Activated CD8-positive, alpha-beta memory T cell treated with anti-CD3 and anti-CD28 coated beads for 48 hours (primary cell): Measurements from ENCODE around the gene IBA57.

Experiments
- DNase-seq, 3 experiments: peaks; one replicate each; pipeline ENCODE4 v3.0.0-alpha.2; 2020; ENCODE audit warnings: low read depth in 2 of 3, low spot score in 2 of 3

The IBA57 gene

DNA sequence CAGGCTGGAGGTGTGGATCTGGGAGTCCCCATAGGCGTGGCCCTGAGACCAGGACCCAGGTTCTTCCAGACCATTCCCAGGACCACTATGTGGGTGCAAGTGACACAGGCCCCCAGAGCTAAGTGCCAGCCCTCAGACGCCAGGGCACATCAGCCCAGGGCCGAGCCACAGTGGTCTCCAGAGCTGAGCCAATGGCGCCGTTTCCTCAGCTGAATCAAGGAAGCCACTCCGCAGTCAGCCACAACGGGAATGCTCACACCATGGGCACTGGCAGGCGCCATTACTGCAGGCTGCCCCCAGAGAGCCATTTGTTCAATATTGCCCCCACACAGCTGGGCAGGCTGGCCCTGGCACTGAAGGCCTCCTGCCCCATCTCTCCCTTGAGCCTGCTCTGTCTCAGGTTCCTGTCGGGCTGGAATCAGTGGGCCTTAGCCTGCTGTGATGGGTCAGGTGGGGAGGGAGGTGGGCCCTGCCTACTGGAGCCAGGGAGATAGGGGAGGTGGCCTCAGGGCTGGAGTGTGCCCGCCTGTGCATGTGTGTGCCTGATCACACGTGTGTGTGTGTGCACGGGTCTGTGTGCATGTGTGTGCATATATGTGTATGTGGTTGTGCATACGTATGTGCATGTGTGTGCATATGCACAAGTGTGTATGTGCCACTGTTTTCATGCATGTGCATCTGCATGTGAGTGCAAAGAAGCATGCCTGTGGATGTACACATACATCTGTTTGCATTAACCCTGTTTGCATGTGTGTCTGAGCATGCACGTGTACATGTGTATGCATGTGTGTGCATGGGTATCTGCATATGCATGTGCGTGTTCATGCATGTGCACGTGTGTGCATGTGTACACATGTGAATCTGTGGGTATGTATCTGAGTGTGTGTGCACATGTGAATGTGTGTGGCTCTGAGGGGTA is 9.7 kb upstream of the IBA57 start:
- DNase-seq = no peak

DNA sequence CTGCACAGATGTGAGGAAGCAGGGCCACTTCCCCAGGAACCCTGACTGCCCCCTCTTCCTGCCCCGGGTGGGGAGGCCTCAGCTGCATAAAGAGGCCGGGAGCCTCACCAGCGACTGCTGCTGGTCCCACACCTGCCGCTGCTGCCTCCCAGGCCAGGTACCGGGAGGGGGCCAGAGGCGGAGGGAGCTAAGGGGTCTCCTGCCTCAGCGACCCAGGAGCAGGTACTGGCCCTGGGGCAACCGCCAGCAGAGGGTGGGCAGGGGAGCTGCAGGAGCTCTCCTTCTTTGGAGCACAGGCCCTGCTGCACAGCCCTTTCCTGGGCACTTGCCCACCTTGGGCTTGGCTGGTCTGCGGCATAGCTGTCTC is 9.1 kb upstream of the IBA57 start:
- DNase-seq = no peak

DNA sequence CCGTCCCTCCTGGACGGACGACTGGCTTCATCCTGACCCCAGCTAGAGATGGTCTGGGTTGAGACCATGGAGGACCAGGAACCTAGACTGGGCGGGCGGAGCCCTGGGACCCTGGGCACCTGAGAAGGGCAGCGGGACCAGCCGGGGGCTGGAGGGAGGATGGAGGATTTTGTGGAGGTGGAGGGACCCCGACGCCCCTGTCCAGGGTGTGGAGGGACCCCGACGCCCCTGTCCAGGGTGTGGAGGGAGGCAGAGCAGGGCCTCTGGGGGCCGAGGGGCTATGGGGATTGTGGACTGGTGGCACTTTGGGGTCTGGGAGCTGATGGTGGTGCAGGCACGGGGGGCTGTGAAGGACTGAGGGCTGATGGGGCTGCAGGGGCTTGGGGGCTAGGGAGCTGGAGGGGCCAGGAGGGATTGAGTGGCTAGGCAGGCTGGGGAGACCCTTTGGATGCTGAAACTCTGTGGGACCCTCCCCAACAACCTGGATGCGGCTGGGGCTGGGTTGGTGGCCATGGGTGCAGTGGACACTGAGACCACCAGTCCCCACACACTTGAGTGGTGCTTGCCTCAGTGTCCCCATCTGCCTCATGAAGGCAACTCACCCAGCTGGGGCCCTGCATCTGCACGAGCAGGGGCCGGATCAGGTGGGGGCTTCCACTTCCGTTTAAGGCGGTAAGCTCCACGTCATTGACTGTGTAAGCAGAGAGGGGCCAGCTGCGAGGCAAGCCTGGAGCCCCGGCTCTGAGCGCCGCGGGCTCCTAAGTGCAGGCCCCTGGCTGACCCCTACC is 8.5 kb upstream of the IBA57 start:
- DNase-seq = no peak

DNA sequence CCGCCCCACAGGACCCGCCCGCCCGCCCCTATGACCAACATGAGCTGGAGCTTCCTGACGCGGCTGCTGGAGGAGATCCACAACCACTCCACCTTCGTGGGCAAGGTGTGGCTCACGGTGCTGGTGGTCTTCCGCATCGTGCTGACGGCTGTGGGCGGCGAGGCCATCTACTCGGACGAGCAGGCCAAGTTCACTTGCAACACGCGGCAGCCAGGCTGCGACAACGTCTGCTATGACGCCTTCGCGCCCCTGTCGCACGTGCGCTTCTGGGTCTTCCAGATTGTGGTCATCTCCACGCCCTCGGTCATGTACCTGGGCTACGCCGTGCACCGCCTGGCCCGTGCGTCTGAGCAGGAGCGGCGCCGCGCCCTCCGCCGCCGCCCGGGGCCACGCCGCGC is 7.9 kb upstream of the IBA57 start:
- no peak for DNase-seq

DNA sequence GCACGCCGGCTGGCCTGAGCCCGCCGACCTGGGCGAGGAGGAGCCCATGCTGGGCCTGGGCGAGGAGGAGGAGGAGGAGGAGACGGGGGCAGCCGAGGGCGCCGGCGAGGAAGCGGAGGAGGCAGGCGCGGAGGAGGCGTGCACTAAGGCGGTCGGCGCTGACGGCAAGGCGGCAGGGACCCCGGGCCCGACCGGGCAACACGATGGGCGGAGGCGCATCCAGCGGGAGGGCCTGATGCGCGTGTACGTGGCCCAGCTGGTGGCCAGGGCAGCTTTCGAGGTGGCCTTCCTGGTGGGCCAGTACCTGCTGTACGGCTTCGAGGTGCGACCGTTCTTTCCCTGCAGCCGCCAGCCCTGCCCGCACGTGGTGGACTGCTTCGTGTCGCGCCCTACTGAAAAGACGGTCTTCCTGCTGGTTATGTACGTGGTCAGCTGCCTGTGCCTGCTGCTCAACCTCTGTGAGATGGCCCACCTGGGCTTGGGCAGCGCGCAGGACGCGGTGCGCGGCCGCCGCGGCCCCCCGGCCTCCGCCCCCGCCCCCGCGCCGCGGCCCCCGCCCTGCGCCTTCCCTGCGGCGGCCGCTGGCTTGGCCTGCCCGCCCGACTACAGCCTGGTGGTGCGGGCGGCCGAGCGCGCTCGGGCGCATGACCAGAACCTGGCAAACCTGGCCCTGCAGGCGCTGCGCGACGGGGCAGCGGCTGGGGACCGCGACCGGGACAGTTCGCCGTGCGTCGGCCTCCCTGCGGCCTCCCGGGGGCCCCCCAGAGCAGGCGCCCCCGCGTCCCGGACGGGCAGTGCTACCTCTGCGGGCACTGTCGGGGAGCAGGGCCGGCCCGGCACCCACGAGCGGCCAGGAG is 7.2 kb upstream of the IBA57 start:
- no peak for DNase-seq

DNA sequence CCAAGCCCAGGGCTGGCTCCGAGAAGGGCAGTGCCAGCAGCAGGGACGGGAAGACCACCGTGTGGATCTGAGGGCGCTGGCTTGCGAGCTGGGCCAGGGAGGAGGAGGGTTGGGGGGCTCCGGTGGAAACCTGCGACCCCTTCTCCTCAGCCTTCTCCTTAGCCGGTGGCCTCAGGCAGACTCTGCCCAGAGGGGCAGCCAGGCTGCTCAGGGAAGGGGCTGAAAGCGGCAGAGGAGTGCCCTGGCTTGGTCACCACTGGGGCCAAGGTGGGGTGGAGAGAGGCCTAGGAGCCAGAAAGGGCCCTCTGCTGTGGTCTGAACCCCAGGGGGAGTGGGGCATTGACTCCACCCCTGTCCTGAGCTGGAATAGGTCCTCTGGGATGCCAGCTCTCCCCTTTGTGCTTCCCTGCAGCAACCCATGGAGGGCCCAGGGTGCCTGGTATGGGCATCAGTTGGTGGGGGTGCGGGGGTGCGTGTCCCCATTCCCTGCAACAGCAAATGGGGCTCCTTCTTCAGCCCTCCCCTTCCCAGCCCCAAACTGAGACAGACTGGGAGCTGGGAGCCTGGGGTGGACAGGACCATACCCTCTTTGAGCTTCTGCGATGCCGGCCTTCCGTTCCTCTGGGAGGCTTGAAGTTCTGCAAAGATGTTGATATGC is 6.5 kb upstream of the IBA57 start:
- no peak for DNase-seq

DNA sequence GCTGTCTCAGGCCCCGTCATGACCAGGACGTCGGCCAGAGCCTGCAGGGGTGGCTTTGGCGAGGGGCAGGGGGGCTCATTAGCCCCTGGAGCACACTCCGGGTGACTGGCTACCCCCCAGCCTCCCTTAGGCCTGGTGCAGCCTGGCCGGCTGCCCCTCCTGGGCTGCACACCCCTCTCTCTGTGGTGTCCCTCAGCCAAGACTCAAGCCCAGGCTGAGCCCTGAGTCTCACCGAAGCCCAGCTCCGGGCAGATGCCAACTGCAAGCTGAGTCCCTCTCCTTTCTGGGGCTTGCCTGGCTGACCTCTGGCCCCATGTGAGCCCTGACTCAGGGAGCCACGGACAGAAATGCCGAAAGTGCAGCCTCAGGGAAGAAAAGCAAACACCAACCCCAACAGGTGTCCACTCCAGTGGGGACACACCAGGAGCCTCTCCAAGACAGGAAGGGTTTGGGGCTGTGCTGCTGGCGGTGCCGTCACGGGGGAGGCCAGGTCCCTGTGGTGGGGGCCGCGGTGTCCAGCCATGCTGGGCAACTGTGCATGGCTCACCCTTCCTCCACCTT is 5.3 kb upstream of the IBA57 start:
- no peak for DNase-seq

DNA sequence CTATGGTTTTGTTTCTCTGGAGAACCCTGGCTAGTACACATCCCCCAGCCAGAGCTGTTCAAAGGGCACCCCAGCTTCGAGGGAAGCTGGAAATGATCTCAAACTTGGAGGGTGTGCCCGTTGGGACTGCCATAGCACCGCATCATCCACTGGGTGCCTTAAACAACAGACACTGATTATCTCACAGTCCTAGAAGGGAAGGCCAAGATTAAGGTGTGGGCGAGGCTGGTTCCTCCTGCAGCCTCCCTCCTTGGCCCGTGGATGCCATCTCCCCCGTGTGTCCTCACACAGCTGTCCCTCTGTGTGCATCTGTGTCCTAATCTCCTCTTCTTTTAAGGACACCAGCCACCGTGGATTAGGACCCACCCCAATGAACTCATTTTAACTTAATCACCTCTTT is 4.2 kb upstream of the IBA57 start:
- DNase-seq = no peak

DNA sequence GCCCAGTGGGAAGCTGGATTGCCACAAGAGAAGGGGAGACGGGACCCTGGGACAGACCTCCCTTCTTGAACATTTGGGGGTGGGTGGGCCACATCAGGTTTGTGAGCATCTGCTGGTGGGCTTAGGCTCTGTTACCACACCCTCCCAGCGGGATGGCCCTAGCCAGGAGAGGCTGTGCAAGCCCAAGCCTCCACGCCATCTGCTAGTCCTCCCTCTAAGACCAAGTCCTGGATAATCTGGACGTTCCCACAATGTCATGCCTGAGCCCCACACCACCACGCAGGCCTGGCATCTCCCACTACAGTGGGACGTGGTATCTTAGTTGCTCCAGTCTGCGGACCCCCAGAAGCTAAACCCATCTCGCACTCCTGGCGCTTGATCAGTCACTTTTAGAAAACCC is 3.7 kb upstream of the IBA57 start:
- DNase-seq = no peak

DNA sequence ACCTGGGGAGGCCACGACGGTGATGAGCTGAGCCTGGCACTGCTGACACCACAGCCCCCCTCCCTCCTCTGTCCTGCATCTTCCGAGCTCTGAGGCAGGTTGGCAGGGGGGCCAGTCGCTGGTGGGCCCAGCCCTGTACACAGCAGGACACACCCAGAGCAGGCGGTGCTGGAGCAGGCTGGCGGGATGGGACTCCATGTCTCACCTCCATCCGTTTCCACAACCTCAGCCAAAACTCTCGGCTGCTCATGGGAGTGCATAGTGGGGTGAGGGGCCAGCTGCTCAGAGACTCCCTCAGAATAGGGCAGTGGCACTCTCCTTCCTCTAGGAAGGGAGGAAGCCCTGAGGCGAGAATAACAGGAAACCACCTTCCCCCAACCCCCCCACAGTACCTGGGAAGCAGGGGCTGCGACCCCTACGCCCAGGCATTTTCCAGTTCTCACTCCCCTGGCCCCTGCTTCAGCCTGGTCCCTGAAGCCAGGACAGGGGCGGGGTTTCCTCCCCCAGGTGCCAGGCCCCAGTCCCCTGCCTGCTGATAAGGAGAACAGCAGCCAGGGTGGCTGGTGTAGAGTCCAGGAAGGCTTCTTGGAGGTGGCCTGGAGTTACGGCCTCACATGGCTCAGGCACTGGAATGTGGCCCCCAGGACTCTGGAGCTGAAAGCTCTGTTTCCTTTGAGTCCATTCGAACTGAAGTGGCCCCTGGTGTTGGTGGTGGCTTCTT is 3.2 kb upstream of the IBA57 start:
- DNase-seq = no peak

DNA sequence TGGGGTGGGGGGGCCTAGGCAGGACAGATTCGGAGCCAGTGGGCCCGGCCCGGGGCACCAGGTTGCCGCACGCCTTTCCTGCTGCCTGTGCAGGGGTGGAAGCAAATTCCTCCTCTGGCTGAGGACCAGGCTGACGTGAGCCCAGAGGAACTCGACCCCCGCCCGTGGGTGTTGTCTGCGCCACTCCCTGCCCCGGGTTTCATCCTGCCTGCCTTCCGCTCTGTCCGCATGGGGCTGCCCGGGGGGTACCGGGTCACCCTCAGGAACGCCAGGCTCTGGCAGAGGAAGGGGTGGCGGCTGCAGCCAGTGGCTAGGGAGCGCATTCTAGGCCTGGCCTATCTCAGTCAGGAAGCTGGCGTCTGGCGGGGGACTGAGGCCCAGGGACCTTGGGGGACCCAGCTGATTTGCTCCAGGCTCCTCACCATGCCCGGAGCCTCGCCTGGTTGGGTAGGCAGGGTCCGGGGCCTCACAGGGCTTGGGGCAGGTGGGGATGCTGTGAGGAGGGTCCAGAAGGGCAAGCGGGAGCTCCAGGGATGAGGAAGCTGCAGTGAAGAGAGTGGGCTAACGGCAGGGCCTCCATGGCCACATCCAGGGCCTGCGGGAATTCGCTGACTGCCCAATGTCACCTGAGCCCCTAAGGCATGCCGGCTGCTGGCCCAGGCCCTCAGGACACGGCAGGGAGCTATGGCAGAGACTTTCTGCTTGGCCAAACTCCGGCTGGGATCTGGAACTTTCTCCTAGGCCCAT is 2.4 kb upstream of the IBA57 start:
- DNase-seq = no peak

DNA sequence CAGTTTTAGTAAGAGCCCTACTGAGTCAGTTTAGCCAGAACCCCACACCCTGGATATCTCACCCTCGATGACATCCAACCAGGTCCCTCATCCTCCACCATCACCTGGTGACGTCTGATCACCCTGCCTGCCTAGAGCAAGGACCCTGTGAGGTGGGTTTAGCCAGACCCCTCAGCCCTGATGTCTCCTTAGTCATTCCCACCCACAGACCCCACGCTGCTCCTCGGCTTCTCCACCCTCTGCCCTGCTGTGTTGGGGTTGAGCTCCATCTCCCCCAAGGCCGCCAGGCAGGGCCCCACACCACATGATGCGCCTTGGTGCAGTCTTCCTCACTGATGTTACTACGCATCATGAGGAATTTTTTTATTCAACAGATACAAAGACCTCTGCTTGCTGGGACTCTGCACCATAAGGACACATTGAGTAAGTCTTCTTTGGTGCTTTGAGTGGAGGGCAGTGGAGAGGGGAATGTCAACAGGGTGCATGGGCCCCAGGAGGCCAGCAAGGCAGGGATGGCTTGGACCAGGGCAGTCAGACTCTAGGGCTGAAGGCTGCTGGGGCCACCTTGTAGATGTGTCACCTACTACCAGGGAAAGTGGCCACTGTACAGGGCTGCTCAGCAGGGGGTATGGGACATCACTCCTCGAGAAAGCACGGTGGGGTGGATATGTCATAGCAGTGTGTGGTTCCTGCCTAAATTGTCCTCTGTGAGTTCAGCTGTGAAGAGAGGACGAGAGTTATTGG is 1.7 kb upstream of the IBA57 start:
- DNase-seq = no peak

DNA sequence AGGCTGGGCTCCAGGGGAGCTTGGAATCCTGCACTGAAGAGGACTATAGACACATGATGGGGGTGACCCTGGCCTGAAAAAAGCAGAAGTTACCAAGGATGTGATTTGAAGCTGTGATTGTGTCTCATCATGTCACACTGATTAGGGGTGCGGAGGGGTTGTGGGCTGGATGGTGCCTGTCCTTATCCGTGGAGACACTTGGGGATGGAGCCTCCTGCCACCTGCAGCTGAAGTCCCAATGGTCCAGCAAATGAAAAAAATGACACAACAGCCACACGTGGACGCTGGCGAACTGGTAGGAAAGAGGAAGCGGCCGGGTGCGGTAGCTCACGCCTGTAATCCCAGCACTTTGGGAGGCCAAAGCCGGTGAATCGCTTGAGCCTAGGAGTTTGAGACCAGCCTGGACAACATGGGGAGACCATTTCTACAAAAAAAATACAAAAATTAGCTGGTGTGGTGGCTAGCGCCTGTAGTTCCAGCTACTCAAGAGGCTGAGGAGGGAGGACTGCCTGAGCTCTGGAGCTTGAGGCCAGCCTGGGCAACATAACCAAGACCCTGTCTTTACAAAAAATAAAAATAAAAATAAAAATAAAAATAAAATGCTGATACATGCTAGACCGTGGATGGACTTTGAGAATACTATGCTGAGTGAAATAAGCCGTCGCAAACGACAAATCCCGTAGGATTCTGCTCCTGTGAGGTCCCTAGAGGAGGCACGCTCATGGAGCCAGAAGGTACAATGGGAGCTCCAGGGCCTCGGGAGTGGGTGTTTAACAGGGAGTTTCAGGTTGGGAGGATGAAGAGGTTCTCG is 838 bp upstream of the IBA57 start:
- no peak for DNase-seq

DNA sequence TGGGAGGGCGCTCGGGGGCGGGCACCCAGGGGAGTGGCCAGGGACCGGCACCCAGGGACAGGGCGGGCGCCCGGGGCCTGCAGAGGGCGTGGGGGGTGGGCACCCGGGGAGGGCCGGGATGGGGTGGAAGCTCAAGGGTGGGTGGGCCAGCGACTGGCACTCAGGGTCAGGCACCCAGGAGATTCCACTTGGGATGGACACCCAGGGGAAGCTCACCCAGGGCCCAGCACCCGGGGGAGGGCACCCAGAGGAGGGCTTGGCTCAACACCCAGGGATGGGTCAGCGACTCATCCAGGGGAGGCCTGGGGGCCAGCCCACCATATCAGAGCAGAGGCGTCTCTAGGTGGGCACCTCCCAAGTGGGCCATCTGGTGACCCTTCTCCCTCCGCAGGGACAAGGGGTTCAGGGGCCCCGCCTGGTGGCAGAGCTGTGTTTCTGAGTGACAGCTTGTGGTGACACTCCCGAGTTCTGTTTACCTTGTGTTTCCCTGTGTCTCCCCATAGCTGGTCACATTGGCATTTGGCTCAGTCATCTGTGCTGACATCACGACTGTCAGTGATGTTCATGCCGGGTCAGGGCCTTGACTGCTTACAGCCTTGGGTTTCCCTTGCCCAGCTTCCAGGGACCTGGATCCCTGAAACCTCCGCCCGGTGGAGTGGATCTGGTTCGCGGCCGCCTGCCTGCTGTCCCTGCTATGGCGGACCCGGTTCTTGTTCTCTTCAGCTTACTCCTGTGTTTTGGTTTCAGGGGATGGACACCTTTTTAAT is 749 bp downstream of the IBA57 start:
- DNase-seq = peak; percentile 15 to 32 (median 26)

DNA sequence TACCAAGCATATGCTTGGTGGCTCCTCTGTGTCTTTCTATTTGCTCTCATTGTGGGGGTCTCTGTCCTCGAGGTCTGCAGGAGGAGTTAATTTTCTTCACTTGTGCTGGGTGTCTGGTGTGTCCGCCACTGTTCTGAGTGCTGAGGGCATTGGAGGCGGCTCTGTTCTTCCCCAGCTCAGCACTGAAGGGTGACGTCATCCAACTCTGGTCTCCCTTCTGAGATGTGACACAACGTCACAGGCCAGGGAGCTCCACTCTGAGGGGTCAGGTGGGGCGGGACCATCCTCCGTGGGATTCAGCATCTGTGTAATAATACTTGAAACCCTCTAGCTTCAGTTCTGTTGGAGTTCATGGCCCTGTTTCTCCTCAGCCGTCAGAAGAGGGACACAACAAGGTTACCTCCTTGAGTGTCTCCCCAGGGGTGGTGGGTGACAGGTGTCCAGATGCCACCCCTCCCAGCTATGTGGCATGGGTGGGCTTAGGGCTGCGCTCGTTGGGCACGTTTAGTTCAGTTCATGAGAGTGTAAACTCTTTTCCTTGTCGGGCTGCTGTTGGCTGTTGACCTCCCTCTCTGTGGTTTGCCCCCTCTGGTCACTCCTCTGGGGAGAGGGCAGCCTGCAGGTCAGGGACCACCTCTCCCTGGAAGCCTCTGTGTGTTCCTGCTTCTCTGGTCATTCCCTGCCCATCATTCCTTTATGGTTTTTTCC is 3.1 kb downstream of the IBA57 start:
- no peak for DNase-seq

DNA sequence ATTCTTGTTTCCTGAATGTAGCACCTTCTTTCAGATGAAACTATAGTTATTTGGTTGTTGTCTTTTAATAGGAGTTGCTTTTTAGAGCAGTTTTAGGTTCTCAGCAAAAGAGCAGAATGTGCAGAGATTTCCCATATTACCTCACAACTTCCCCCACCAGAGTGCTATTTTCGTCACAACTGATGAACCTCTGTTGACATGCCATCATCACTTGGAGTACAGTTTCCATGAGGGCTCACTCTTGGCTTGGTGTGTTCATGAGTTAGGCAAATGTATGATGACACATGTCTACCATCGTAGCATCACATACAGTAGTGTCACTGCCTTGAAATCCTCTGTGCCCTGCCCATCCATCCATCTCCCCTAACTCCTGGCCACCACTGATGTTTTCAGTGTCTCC is 3.7 kb downstream of the IBA57 start:
- DNase-seq = no peak
